PFSK-1 (cell line): Measurements from ENCODE around the gene TAAR8.

Experiments used
- FOXP2 ChIP-seq: optimal IDR thresholded peaks from 2 replicates; pipeline ENCODE3; 2011; ENCODE audit warnings: borderline replicate concordance, control low read depth, inconsistent platforms; ENCODE audit not compliant: insufficient read depth; ENCODE audit errors: extremely low read length, extremely low read depth
- POLR2AphosphoS5 ChIP-seq: IDR thresholded peaks from 2 replicates; pipeline ENCODE4 v1.6.1; 2012; ENCODE audit warnings: low read depth, mild to moderate bottlenecking, control low read depth, low read length, moderate library complexity
- SIN3A ChIP-seq: IDR thresholded peaks from 2 replicates; pipeline ENCODE4 v1.6.1; 2012; ENCODE audit warnings: mild to moderate bottlenecking, low read length, moderate library complexity, borderline replicate concordance; ENCODE audit not compliant: insufficient read depth
- TAF1 ChIP-seq: IDR thresholded peaks from 2 replicates; pipeline ENCODE4 v1.6.1; 2012; ENCODE audit warnings: low read length, control low read depth, borderline replicate concordance; ENCODE audit not compliant: insufficient read depth
- TF ChIP-seq, protein P1 (sequence below), 2 experiments: IDR thresholded peaks; 2 replicates each; pipeline versions ENCODE4 v1.6.1 to v1.8.0; 2011 to 2012; ENCODE audit warnings: low read depth in 2 of 2, low read length in 2 of 2, control low read depth in 1 of 2, inconsistent platforms in 1 of 2, mild to moderate bottlenecking in 1 of 2, moderate library complexity in 1 of 2; ENCODE audit not compliant: insufficient read depth in 1 of 2

The TAAR8 gene

DNA sequence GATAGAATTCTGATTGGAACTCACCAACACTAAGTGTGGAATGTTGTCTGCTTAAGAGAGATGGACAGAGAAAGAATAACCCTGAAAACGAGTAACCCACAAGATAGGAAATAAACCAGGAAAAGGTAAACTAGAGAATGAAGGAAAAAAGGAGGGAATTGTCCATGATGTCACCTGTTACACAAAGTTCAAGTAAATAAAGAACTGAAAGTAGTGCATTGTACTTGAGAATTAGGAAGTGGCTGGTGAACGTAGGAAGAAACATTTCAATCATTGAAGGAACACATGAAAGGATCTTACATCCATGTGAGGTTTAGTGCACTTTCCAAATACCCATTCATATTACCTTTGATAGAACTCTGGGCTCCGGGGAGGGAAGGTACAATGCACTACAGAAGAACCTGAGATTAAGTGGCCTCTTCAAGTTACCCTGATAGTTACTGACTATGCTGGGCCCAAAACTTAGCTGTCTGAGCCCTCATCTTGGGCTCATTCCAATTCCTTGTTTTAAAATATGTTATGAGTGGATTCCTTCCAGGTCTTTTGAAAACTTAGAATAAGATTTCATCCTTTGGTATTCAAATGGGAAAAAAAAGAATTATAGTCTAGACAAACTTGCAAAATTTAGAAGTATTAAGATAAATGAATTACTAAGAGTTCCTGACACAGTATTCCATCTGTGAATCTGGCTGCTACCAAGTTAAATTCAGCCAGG is 38.5 kb upstream of the TAAR8 start:
- no peak for TF ChIP-seq TAF1
- no peak for TF ChIP-seq SIN3A
- TF ChIP-seq, protein P1, sequence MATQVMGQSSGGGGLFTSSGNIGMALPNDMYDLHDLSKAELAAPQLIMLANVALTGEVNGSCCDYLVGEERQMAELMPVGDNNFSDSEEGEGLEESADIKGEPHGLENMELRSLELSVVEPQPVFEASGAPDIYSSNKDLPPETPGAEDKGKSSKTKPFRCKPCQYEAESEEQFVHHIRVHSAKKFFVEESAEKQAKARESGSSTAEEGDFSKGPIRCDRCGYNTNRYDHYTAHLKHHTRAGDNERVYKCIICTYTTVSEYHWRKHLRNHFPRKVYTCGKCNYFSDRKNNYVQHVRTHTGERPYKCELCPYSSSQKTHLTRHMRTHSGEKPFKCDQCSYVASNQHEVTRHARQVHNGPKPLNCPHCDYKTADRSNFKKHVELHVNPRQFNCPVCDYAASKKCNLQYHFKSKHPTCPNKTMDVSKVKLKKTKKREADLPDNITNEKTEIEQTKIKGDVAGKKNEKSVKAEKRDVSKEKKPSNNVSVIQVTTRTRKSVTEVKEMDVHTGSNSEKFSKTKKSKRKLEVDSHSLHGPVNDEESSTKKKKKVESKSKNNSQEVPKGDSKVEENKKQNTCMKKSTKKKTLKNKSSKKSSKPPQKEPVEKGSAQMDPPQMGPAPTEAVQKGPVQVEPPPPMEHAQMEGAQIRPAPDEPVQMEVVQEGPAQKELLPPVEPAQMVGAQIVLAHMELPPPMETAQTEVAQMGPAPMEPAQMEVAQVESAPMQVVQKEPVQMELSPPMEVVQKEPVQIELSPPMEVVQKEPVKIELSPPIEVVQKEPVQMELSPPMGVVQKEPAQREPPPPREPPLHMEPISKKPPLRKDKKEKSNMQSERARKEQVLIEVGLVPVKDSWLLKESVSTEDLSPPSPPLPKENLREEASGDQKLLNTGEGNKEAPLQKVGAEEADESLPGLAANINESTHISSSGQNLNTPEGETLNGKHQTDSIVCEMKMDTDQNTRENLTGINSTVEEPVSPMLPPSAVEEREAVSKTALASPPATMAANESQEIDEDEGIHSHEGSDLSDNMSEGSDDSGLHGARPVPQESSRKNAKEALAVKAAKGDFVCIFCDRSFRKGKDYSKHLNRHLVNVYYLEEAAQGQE (IDR thresholded peaks at IDR 0.05; ENCODE audit: insufficient read depth in 1 of 2, low read depth in 2 of 2, low read length in 2 of 2), result no peak
- TF ChIP-seq POLR2AphosphoS5, result no peak
- no peak for TF ChIP-seq FOXP2

DNA sequence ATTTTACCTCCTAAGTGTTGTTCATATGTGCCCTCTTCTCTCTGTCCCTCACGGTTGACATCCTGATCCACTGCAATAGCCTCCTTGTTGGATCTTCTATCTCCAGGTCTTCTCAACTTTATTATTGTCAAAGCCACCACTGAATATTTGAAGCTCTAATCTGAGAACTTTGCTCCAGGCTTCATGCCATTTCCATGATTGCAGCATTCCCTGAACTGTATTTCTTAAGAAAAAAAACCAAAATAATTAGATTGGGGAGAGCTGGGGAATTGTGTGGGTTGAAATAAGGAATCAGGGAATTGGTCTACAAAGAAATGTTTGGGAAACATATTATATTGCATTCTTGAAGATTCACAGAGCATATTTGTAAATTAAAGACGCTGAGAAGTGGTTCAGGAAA is 37.1 kb upstream of the TAAR8 start:
- TF ChIP-seq, protein P1 (IDR thresholded peaks at IDR 0.05; ENCODE audit: insufficient read depth in 1 of 2, low read depth in 2 of 2, low read length in 2 of 2), result no peak
- TF ChIP-seq SIN3A, result no peak
- TF ChIP-seq TAF1, result no peak

DNA sequence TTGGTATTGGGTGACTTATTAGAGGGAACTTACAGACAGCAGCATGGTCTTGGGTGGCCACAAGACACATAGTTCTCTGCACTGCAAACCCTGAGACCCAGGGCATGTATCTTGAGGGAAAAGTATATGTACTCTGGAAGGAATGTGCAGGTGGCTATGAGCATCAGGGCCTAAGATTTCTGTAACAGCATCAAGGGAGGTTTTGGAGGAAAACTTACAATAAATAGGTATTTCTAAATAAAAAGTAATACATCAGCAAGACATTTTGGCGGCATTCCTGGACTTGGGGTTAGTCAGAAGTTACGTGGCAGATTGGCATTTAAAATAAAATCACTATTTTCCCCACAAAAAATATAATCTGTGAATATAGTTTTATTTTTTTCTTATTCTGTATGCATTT is 31.5 kb upstream of the TAAR8 start:
- TF ChIP-seq, protein P1 (IDR thresholded peaks at IDR 0.05; ENCODE audit: insufficient read depth in 1 of 2, low read depth in 2 of 2, low read length in 2 of 2), result no peak
- no peak for TF ChIP-seq SIN3A
- no peak for TF ChIP-seq TAF1
- no peak for TF ChIP-seq POLR2AphosphoS5
- TF ChIP-seq FOXP2, result no peak

DNA sequence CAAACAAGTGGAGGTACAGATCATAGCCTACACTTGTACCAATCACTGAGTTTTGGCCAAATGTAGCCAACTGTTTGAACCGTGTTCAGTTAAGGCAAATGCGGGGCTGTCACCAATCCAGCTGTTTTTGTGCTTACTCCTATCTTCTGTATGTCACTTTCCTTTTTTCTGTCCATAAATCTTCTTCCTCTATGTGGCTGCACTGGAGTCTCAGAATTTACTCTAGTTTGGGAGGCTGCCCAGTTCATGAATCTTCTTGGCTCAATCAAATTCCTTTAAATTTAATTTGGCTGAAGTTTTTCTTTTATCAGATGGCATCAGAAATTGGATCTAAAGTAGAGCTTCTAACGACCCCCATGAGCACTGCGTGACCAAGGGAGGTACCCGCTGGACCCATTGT is 27.8 kb upstream of the TAAR8 start:
- no peak for TF ChIP-seq SIN3A
- no peak for TF ChIP-seq TAF1
- TF ChIP-seq POLR2AphosphoS5, result no peak
- TF ChIP-seq FOXP2, result no peak
- TF ChIP-seq, protein P1 (IDR thresholded peaks at IDR 0.05; ENCODE audit: insufficient read depth in 1 of 2, low read depth in 2 of 2, low read length in 2 of 2), result no peak

DNA sequence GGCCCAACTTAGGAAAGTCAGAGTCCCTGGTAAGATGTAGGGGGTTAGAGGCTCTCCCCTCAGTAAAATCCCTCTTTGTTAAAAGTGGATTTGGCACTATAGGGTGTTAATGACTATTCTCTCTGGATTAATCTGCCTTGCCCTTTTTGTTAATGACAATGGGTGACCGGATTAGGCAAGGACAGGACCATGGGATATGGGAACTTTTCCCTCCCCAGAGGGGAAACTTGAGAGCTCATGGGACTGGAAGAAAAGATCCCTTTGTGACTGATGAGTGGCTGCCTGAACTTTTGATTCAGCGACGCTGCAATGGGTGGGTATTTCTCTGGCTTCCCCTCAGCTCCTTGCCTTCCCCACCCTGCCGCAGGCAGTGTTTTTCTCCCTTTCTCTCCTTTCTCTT is 26.6 kb upstream of the TAAR8 start:
- no peak for TF ChIP-seq TAF1
